Stimulated activated CD4-positive, alpha-beta T cell treated with anti-CD3 and anti-CD28 coated beads, Interleukin-4, amount 100 ng/mL, for 24 hours (primary cell): ENCODE measurements around the gene DUSP8.
A peak's percentile ranks its signal among the peaks of the same experiment; 100 is the strongest.

ENCODE experiments used
- DNase-seq: peaks from one replicate; pipeline ENCODE4 v3.0.0-alpha.2; 2020

DUSP8 gene

GRCh38 chr11:1548221-1549070 lies 23.6 kb downstream of the DUSP8 start:
- DNase-seq, result no peak

GRCh38 chr11:1547467-1548098 lies 24.5 kb downstream of the DUSP8 start:
- no peak for DNase-seq

DNA sequence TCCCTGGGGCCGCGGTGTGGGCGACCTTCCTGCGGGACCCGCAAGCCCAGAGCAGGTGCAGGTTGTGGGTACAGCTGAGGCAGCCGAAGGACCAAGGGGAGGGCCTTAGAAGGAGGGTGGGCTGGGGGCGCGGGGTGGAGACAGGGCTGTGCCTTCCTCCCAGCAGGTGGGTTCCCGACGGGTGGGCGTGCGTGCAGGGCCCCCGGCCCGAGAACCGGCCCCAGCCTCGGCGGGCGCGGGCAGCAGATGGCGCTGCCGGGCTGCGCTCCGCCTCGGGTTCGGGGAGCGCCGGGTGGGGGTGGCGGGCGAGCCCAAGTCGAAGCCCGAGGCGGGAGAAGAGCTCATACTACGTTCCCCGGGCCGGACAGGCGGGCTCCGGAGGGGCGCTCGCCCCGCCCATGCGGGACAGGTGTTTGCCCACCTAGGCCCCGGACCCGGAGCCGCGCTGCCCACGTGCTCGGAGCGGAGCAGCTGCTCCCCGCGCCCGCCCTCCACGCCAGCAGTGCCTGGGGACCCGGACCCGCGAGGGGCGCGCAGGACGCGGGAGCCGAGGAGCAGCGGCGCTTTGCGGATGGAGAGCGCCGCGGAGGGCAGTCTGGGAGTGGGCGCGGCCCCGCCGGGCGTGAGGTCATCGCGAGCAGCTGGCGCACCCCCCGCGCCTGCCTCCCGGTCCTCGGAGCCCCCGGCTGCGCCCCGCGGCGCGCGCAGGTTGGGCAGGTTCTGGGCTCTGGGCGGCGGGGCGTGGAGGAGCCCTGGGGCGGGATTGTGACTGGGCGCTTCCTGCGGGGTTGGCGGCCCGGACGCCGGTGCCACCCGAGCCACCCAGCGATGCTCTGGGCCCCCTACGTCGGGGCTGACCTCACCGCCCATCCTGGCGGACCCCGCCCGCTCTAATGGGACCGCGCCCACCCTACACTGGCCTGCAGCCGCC lies 25.3 kb downstream of the DUSP8 start:
- peak; percentile 40 for DNase-seq

- no peak for DNase-seq
These were observed 26.0 kb downstream of the DUSP8 start for GRCh38 chr11:1546077-1546535.

DNA sequence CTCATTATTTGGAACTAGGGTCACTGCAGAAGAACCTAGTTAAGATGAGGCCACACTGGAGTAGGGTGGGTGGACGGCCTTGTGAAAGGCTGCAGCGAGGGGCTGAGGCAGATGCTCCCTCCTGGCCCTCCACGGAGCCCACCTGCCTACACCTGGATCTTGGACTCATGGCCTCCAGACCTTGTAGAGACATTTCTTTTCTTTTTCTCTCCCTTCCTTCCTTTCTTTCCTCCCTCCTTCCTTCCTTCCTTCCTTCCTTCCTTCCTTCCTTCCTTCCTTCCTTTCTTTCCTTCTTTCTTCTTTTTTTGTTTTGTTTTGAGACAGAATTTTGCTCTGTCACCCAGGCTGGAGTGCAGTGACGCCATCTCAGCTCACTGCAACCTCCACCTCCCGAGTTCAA lies 26.6 kb downstream of the DUSP8 start:
- no peak for DNase-seq

- DNase-seq, result no peak
These were observed 27.5 kb downstream of the DUSP8 start for GRCh38 chr11:1544536-1544935.

GRCh38 chr11:1543606-1544263 lies 28.3 kb downstream of the DUSP8 start:
- DNase-seq, result no peak

GRCh38 chr11:1542267-1542666 lies 29.8 kb downstream of the DUSP8 start:
- DNase-seq, result no peak

- DNase-seq, result no peak
These were observed 30.4 kb downstream of the DUSP8 start for GRCh38 chr11:1541474-1542204.

- DNase-seq, result no peak
These were observed 32.0 kb downstream of the DUSP8 start for GRCh38 chr11:1540074-1540473.

DNA sequence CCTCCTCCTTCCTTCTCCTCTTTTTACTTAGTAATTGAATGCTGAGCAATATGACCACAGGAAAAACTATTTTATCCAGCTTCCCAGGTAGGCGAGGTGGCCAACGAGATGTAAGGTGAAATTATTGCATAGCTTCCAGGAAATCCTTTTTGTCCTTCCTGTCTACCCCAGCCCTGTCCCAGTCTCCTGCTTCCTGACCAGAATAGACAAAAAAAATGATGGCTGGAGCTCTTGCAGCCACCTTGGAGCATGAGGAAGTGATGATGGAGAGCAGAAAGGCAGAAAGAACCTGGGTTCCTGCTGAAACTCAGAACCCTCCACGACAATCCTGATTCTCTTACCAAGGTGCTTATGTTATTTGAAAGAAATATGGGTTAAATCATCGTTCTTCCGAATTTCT lies 33.9 kb downstream of the DUSP8 start:
- DNase-seq, result no peak

DNA sequence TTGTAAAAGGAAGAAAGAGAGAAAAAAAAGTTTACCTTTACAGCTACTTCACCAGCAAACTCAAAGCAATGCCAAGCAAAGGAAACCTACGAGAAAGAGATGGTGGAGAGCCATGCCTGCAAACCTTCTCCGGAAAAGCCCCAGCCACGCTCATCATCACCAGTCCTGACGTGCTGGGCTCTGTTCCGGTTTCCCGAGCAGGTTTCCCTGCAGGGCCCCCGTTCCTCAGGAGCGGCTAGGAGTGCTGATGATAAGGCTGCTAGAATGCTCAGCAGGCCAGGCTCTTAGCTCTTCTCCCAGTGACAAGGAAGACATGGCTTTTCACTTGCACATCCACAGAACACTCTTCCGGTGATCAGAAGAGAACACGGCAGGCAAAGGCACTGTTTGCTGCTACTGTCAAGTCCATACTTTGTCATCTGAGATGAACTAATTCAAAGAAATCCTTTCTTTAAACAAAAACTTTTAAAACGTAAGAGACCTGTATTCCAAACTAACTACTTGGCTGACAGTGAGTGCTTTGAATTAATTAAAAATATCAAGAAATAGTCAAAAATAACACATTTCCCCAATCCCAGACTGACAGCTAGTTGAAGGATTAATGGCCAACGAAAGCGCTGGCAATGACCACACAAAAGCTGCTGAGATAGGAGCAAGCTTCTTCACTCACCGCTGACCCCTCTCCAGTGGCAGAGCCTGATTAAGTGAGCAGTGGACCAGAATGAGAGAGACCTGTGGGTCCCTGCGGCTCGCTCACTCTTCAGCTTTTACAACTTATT lies 35.8 kb downstream of the DUSP8 start:
- no peak for DNase-seq

GRCh38 chr11:1534682-1535081 lies 37.4 kb downstream of the DUSP8 start:
- DNase-seq, result no peak

GRCh38 chr11:1534171-1534570 lies 37.9 kb downstream of the DUSP8 start:
- DNase-seq, result no peak

DNA sequence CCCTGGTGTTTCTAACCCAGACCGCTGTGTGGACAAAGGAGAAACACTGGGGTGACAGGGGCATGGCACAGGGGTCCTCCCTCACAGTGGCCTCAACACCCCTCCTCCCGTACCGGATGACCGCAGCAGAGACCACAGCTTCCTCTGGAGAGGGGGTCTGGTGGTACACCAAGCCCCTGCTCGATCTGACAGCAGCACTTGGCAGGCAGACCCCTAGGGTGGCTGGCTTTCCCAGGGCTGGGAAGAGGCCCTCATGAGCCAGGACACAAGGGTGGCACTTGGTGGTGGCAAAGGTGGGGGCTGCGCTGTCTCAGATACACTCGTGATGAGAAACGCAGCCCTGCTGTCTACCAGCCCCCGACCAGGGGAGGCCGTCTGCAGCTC lies 38.7 kb downstream of the DUSP8 start:
- no peak for DNase-seq

GRCh38 chr11:1532606-1533341 lies 39.3 kb downstream of the DUSP8 start:
- no peak for DNase-seq

GRCh38 chr11:1532014-1532586 lies 40.0 kb downstream of the DUSP8 start:
- no peak for DNase-seq

DNA sequence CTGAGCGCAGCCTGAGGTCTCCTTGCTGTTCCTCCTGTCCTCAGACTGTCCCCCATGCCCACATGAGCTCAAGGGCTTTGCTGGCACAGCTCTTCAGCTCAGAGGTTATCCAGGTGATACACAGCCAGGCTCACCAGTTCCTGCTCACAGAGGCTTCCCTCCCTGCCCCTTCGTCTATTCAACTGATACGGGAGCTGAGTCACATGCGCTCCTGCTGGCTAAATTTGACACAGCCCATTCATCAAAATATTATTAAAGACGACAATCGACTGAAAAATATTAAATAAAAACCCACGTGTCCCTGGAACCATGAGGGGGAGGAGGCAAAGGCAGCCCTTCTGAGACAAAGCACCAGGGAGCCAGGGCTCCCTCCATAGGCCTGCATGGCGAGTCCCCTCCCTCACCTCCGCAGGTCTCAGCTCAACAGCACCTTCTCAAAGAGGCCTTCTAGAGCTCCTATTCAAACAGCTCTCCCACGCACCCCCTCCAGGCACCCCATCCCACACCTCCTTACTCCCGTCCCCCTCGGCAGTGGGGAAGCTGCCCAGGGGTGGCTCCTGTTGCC lies 40.5 kb downstream of the DUSP8 start:
- no peak for DNase-seq

GRCh38 chr11:1530686-1531448 lies 41.2 kb downstream of the DUSP8 start:
- no peak for DNase-seq
